ENCODE measurements around the gene NCKAP1.

DNA sequence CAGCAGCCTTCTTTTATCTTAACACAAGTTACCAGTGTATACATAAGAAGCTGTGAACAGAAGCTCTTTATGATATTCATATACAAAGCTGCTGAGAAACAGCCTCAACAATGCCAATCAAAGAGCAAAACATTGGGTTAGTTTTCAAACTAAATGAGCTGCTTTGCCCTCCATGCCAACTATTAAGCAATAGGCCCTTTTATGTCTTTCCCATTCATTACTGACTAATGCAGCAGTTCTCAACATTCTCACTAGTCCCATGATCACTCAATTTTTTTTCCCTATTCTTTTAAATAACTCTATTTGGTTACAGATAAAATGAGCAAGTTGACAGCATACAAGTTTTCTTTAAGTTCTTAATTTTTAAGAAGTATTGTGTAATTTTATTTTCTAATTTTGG is 114.0 kb downstream of the NCKAP1 start:
- TF ChIP-seq, protein P1, sequence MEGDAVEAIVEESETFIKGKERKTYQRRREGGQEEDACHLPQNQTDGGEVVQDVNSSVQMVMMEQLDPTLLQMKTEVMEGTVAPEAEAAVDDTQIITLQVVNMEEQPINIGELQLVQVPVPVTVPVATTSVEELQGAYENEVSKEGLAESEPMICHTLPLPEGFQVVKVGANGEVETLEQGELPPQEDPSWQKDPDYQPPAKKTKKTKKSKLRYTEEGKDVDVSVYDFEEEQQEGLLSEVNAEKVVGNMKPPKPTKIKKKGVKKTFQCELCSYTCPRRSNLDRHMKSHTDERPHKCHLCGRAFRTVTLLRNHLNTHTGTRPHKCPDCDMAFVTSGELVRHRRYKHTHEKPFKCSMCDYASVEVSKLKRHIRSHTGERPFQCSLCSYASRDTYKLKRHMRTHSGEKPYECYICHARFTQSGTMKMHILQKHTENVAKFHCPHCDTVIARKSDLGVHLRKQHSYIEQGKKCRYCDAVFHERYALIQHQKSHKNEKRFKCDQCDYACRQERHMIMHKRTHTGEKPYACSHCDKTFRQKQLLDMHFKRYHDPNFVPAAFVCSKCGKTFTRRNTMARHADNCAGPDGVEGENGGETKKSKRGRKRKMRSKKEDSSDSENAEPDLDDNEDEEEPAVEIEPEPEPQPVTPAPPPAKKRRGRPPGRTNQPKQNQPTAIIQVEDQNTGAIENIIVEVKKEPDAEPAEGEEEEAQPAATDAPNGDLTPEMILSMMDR (IDR thresholded peaks at IDR 0.05), result no peak
- TF ChIP-seq EP300 (IDR thresholded peaks at IDR 0.05) (no peak), POLR2A (IDR thresholded peaks at IDR 0.05) (no peak), POLR2AphosphoS5 (IDR thresholded peaks at IDR 0.05) (no peak)
